IPS-11a (cell line): ENCODE results near the gene HIPK2.
"Not testable (repeated sequence)": the region's sequence is repeated elsewhere in the genome, so short reads cannot be mapped to it uniquely, and the experiment has no call there.

Experiments used
- H3K4me3 ChIP-seq: one replicate; pipeline ENCODE4 v1.5.1; 2013; ENCODE audit warnings: low read depth, low read length, control low read depth

The HIPK2 gene

DNA sequence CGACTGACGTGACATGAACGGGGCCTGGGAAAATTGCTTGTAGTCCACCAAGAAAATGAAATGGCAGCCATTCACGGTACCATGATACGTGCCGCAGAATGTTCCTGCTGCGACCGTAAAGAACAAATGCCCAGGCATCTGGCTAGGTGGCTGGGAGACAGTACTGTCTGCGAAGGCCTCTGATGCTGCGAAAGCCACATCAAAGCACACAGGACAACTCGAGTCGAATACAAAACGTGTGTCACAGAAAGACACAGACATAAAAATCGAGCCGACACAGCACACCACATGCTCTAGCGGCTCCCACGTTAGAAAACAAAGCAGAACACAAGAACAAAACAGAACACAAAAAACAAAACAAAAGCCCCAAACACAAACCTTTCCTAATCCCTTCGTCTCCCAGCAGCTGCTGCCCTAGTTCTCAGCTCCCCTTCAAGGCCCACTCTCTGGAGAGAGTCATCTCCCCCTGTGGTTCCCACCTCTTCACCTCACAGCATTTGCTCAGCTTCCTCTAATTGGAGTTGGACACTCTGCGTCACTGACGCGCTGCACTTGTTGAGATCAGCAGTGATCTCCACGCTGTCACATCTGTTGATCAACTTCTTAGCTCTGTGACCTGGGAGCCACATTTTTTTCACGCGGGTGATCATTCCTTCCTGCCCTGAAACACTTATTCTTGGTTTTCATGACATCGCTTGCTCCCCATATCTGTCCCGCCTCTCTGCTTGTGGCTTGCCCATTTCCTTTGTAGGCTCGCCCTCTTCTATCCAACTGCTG lies 142.1 kb downstream of the HIPK2 start:
- H3K4me3 ChIP-seq: no peak overlapping the region

DNA sequence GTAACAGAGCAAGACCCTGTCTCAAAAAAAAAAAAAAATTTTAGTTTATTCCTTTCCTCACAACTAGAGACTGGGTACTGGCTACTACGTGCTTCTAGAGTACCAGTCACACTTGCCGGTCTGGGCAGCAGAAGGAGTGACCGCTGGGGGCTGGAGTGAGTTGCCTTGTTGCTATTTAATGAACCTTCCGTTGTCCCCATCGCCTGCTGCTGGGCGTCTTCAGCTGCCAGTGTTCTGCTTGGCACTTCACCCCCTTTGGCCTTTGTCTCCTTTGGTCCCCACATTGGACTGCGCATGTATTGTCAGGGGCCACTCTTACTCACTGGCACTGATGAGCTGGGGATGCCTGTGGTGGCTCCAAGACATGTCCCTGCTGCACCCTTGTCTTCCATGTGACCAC lies 143.7 kb downstream of the HIPK2 start:
- no peak overlapping the region for H3K4me3 ChIP-seq

DNA sequence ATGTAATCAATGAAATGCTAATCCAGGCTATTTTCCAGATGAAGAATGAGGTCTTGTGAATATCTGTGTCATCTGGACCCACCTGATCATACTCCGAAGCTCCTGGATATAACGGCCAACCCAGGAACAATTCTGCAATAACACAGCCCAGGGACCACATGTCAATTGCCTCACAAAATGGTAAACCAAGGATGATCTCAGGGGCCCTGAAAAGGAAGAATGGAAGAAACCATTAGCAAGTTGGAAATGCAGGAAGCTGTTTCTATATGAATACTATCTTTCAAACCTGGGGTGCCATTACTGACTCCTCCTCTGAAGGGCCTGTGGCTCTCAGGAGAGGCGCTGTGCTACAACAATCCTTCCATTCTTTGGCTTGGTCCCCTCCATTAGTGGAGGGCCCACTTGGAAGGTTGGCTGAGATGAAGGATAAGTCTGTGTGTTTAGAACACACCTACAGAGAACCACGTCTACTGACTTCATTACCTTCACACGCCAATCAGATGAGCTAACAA lies 146.2 kb downstream of the HIPK2 start:
- H3K4me3 ChIP-seq: no peak overlapping the region

DNA sequence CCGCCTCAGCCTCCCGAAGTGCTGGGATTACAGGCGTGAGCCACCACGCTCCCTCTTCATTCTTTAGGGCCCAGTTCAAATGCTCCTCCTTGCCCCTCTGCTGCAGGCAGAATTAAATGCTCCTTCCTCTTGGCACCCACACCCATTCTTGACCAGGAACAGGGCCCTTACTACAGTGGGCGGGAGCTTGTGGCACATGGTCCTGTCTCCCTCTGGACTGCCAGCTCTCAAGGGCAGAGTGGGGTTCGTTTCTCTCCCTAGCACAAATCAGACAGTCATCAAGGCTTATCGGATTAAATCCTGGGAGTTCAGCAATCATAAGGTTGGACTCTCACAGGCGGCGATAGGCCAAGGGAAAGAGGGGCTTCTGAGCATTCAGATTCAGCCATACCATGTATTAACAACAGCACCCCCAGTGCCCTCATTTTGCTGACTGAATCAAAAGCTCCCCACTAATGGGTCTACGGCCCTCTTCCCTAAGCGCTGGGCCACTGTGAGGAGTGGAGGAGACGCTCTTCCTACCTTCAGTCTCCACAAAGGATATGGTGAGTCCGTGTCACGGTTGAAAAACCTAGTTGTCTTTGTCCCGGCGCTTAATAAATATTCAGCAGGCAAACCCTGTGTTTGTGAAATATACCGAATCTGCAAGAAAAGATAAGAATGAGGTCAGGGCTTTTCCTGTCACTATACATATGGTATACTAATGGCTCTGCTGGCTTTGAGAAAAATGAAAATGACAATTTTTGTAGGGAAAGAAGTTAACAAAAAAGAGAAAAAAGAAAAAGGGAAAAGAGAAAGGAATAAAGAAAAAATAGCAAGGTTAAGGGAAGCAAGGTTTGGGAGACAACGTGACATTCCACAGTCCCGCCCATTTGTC lies 146.9 kb downstream of the HIPK2 start:
- H3K4me3 ChIP-seq: no peak overlapping the region

DNA sequence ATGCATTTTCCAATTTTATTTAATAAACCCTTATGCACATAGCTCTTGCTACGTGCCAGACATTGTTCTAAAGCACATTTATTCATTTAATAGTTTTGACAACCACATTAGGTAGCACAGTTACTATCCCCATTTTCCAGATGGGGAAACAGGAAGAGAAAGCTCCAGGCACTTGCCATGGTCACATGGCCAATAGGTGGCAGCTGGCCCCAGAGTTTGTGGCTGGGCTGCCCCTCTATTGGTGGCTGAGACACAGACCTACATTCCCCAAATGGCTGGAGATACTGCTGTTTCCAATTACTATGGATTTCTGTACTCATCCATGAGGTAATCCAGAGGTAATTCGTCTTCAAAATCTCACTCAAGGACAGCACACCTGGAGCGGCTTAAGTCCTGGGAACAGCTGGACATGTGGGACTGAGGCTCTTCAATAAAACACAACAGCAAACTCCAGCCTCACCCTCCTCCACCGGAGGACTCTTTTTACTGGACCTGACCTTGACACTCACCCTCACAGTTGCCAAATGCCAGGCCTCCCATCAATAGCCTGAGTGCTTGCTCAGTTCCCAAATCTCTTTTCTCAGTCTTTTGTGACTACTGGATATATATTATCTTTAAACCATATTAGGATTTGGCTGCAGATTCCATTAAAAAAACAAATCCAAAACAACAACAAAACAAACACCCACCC lies 148.3 kb downstream of the HIPK2 start:
- H3K4me3 ChIP-seq: no peak overlapping the region

DNA sequence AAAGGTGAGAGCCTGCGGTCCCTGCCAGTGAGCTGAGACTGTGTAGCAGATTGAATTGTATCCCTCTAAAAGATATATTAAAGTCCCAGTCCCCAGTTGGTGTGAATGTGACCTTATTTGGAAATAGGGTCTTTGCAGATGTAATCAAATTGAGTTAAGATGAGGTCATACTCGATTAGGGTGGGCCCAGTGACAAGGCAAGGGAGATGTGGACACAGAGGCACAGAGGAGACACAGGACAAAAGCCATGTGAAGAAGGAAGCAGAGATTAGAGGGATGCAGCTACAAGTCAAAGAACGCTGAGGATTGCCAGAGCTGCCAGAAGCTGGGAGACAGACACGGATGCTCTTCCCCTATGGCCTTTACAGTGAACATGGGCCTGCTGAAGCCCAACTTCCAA lies 150.0 kb downstream of the HIPK2 start:
- no peak overlapping the region for H3K4me3 ChIP-seq

DNA sequence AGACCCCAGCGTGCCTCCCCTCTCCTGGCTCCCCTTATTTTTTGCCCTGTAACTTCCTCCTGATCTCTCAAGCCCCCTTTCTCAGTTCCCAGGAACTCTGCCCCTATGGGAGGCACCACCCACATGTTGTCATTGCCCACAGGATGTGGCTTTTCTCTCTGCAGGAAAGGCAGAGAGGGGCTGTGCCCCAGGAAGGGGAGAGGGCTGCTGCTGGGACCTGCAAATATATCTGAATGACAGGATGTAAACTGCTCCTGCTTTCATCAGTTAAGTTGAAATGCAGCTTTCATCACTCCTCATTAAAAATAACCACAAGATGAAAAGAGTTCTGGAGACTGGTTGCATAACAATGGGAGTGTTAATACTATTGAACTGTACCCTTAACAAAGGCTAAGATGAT lies 151.0 kb downstream of the HIPK2 start:
- H3K4me3 ChIP-seq: no peak overlapping the region

DNA sequence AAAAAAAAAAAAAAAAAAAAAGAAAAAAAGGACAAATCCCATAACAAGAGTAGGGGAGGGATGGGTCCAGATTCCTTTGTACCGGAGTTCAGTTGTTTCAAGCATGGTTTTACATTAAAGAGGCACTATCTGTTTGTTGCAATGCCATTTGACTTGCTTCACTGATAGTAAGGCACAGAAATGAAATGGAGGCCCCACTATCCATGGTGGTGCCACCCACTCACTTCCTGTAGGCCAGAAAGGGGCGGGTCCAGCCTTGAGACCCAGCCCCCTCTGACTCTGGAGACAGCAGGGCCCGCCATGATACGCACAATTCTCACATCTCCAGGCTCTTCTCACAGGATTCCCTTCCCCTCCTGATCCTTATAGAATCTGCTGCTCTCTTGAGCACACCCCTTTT lies 154.3 kb downstream of the HIPK2 start:
- H3K4me3 ChIP-seq: no peak overlapping the region

DNA sequence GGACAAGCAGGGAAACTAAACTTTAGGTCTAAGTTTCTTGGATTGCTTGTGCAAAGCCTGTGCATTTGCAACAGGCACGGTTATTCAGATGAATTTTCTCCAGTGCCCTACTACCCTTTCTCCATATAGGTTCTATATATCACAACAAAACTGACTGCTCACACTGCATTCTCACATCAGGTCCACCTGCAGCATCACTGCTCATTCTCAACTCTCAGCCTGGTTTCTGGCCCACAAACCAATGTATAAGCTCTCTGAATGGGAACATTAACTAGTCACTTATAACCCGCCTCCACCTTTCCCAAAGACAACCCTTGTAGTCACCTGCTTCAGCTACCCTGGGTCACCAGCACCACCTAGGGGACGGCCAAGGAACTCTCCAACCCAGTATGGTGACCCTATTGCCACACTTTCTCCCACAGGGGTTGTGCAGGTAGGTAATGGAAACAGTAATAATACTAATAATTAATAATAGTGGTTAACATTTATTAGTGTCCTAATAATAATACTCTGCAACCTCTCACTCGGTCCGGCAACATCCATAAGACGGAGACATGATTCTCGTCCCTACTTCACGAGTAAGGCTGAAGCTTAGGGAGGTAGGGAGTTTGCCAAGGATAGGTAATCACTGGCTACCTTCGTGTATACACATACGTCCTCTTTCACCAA lies 157.0 kb downstream of the HIPK2 start:
- H3K4me3 ChIP-seq: no peak overlapping the region

DNA sequence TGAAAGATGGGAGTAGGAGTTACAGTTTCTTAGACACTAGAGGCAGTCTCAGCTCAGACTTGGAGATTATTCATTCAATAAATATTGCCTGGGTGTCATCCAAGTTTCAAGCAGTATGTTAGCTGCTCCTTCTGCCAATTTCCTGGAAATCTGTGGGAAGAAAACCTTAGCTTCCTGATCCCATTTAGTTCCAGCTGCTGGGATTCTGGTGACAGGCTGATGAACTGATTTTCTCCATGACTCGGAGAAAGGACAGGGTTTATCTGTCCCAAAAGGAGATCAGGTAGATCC lies 158.5 kb downstream of the HIPK2 start:
- no peak overlapping the region for H3K4me3 ChIP-seq

DNA sequence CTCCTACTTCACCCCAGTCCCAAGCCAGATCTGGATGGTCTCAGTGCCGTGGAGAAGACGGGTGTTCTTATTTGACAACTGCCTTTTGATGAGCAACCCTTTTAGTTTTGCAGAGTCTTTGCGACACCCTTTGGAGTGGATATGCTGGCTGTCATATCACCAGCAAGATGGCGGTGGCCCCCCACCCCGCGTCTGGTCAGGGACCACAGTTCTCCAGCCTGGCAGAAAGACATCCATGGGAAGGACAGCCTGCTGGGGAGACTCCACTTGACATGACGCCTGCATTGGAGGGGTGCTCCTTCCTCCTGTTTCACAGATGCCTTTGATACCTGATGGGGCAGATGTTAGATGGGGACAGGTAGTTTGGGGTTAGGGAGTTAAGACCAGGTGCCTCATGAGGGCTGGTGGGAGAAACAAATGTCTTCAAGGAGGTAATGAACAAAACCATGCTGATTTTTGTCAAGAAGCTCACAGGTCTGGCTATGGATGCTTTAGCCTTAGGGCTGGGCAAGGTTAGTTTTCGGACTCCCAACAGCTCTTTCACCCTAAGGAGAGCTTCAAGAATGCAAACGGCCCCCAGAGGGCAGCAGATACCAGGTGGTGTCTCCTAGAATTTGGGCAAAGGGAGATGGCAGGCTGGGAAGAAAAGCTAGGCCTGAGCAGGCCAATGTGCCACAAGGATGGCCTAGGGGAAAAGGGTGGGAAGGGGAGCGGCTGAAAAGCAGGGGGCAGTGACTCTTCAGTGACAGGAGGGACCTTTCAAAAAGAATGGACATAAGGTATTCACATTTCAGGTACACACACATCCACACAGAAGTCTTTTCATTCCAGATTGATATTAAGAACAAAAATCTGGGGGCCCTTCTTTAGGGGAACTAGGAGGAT lies 159.1 kb downstream of the HIPK2 start:
- no peak overlapping the region for H3K4me3 ChIP-seq

DNA sequence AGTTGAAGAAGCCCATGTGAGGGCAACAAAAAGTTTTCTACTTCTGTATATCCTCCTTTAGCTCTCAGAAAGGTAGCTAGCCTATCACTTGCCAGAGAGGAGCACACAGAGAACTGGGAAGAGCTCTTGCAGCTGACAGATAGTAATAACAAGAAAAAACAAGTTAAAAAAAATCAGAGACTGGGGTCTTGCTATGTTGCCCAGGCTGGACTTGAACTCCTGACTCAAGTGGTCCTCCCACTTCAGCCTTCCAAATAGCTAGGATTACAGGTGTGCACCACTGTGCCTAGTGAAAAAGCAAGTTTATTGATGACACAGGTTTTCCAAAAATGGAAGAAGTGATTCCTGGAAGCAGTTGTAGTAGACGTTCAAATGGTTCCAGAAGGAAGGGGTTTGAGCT lies 160.7 kb downstream of the HIPK2 start:
- H3K4me3 ChIP-seq: no peak overlapping the region

DNA sequence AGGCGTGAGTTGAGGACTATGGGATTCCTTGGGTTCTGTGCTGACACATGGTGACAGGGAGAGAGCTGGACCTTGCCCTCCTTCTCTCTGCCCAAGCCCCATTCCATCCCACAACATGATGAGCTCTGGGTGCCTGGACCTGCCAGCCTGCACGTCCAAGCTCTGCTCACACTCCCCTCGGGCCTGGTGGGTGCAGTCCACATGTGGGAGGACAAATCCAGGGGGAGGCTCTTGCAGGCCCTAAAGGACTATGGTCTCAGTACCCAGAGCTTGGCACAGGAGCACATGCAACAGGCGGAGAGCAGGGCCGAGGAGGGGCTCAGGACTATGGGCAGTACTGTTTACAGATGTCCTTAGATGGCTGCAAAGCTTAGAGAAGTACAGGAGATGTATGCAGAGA lies 162.9 kb downstream of the HIPK2 start:
- H3K4me3 ChIP-seq: no peak overlapping the region

DNA sequence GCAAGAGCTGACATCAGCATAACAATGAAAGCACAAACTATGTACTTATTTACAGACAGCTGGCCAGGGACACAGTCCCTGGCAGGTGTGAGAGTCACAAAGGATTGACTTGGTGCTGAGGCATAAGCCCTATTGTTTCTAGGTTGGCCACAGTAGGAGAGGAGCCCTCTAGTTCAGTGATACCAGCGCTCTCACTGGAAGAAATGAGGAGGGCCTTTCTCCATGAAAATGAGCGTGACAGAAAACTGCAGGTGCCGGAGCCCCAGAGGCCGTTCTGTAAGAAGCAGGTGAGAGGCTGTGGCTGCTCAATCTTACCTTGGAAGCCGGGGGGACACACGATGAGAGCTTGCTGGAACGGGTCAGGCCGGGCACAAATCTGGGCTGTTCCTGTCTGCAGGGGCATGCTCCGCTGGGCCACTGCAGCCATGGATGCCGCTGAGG lies 163.8 kb downstream of the HIPK2 start:
- H3K4me3 ChIP-seq: no peak overlapping the region

DNA sequence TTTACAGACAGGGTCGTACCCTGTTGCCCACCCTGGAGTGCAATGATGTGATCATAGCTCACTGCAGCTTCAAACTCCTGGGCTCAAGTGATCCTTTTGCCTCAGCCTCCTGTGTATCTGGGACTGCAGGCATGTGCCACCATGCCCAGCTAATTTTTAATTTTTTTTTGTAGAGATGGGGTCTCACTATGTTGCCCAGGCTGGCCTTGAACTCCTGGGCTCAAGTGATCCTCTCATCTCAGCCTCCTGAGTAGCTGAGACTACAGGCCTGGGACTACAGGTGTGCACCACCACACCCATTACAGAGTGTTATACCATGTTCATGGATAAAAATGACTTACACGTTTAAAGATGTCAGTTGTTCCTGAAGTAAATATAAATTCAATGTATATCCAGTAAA lies 166.2 kb downstream of the HIPK2 start:
- not testable (repeated sequence) for H3K4me3 ChIP-seq

DNA sequence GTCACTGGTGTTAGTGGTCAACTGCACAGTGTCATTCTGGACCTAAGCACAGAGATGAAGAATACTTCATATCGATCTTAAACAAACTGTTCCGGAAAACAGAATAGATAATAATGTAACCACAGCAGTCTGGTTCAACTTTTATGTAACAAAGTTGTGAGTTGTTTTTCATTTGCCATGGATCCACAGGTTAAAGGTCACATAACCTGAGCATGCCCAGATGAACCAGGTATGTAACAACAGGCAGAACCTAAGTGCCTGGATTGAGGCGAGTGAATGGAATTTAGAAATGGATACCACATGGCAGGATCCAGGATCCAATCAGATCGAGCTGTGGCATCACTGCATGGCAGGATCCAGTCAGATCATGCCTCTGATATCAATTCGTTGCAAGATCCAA lies 167.2 kb downstream of the HIPK2 start:
- no peak overlapping the region for H3K4me3 ChIP-seq

DNA sequence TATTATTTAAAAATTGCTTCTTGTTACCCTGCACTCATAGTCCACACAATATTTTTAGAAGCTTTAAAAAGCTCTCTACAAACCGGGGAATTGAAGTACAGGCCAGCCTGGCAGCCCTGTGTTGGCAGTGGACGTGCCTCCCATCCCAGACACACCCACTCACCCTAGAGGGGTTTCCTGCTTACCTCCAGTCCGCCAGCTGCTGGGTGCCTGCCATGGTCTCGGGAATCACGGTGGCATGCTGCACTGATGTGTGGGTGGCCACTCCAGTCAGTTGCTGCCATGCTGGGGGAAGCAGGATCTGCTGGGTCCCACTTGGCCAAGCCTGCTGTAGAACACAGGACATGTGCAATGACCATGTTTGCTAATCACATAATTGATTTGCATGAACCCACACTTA lies 173.9 kb downstream of the HIPK2 start:
- H3K4me3 ChIP-seq: no peak overlapping the region

DNA sequence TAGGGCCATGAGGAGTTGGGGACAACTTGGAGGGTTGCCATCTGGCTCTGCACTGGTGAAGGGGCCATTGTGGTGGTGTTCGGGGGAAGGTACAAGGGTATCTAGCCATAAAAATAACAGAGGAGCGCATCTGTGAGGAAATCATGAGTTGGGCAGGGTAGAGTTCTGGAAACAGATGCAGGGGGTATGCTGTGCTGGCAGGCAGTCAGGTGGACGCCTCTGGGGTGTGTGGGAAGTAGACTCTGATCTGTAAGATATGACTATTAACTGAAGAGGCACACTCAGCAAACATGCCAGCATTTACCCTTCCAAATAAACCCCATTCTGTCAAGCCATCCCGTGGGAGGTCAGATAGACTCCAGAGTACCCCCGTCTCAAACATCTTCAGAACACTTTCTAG lies 174.5 kb downstream of the HIPK2 start:
- H3K4me3 ChIP-seq: no peak overlapping the region

DNA sequence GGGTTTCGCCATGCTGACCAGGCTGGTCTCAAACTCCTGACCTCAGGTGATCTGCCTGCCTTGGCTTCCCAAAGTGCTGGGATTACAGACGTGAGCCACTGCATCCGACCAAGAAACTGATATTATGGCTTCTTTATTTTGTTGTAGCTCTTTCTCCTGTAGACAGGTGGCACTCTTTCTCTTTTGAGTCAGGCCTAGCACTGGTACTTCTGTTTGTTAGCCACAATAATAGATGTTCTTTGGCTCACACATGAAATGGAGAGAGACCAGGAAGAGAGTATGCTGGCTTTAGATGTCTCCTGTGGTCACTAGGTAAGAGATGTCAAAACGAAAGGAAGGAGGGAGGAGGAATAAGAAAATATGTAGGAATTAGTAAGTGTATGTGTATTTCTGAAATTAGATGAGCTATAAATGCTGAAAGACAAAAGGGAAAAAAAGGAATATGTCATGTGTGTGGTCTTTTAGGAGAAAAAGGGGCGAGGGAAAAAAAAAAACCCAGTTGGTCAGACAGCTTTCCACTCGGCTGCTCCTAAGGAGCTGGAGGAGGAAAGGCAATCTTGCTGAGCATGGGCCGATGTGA lies 175.6 kb downstream of the HIPK2 start:
- H3K4me3 ChIP-seq: no peak overlapping the region

DNA sequence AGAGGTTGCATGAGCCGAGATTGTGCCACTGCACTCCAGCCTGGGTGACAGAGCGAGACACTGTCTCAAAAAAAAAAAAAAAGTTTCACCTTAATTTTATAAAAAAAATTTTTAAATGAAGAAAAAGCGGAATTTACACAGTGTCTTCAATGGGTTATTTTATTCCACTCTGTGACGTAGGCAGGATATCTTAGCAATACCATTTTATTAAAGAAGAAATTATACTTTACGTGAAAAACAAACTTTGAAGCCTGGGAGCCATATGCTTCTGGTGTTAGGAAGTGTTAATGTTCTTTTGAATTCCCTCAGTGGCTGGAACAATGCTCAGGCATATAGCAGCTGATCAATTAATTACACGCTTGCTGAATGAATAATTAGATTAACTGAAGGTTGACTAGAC lies 176.6 kb downstream of the HIPK2 start:
- H3K4me3 ChIP-seq: no peak overlapping the region
